Nephron progenitor cell (in vitro differentiated cells): ENCODE data around the gene PRPF6.
"Not testable (repeated sequence)": the region's sequence is repeated elsewhere in the genome, so short reads cannot be mapped to it uniquely, and the experiment has no call there.

Experiments
- DNase-seq: peaks from one replicate; pipeline ENCODE4 v3.0.0; 2021
- H3K27ac Mint-ChIP-seq: 2 replicates; pipeline ENCODE4 v1.8.0; 2021; ENCODE audit warnings: mild to moderate bottlenecking, moderate library complexity, mixed read lengths
- H3K27me3 Mint-ChIP-seq: 2 replicates; pipeline ENCODE4 v1.8.0; 2021; ENCODE audit warnings: mild to moderate bottlenecking, low read depth, mixed read lengths; ENCODE audit not compliant: poor library complexity
- H3K36me3 Mint-ChIP-seq: 2 replicates; pipeline ENCODE4 v1.8.0; 2021; ENCODE audit warnings: low read depth, mixed read lengths
- H3K4me1 Mint-ChIP-seq: 2 replicates; pipeline ENCODE4 v1.8.0; 2021; ENCODE audit warnings: mixed read lengths
- H3K4me3 Mint-ChIP-seq: 2 replicates; pipeline ENCODE4 v1.8.0; 2021; ENCODE audit warnings: mild to moderate bottlenecking, moderate library complexity, mixed read lengths
- H3K9me3 Mint-ChIP-seq: 2 replicates; pipeline ENCODE4 v1.8.0; 2021; ENCODE audit warnings: mild to moderate bottlenecking, moderate library complexity, mixed read lengths
- TF ChIP-seq, protein P1 (sequence below): fragments of 200-600 bp; sonication (generic); IDR thresholded peaks from 2 replicates; pipeline ENCODE4 v1.5.0; 2021; ENCODE audit warnings: antibody characterized with exemption

The PRPF6 gene

DNA sequence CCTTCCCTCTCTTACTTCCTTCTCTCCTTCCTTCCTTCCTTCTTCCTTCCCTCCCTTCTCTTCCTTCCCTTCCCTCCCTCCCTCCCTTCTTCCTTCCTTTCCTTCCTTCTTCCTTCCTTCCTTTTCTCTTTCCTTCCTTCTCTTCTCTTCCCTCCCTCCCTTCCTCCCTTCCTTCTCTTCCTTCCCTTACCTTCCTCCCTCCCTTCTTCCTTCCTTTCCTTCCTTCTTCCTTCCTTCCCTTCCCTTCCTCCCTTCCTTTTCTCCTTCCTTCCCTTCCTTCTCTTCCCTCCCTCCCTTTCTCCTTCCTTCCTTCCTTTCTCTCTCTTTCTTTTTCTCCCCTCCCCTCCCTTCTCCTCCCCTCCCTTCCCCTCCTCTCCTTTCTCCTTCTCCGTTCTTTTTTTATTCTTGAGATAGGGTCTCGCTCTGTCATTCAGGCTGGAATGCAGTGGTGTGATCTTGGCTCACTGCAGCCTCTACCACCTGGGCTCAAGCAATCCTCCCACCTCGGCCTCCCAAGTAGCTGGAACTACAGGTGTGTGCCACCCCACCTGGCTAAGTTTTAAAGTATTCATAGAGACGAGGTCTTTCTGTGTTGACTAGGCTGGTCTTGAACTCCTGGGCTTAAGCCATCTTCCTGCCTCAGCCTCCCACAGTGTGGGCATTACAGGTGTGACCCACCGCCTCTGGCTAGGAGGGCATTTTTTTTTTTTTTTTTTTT, 10.1 kb upstream of the PRPF6 start:
- H3K27ac Mint-ChIP-seq: no peak overlapping the region
- TF ChIP-seq, protein P1, sequence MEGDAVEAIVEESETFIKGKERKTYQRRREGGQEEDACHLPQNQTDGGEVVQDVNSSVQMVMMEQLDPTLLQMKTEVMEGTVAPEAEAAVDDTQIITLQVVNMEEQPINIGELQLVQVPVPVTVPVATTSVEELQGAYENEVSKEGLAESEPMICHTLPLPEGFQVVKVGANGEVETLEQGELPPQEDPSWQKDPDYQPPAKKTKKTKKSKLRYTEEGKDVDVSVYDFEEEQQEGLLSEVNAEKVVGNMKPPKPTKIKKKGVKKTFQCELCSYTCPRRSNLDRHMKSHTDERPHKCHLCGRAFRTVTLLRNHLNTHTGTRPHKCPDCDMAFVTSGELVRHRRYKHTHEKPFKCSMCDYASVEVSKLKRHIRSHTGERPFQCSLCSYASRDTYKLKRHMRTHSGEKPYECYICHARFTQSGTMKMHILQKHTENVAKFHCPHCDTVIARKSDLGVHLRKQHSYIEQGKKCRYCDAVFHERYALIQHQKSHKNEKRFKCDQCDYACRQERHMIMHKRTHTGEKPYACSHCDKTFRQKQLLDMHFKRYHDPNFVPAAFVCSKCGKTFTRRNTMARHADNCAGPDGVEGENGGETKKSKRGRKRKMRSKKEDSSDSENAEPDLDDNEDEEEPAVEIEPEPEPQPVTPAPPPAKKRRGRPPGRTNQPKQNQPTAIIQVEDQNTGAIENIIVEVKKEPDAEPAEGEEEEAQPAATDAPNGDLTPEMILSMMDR: no peak

DNA sequence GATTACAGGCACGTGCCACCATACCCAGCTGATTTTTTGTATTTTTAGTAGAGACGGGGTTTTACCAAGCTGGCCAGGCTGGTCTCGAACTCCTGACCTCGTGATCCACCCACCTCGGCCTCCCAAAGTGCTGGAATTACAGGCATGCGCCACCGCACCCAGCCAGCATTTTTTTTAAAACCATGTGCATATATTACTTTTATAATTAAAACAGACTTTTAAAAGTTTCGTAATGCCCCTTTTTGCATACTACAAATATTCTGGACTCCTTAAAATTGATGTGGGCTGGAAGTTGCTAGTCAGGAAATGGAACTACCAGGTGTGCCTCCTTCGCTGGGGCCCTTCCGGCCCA, 9.0 kb upstream of the PRPF6 start:
- not testable (repeated sequence) for DNase-seq, H3K9me3 Mint-ChIP-seq, H3K36me3 Mint-ChIP-seq, H3K4me3 Mint-ChIP-seq, H3K27ac Mint-ChIP-seq
- H3K4me1 Mint-ChIP-seq: peaks cover 22% of the 10 kb centered on the region
- peaks cover 44% of the 10 kb centered on the region for H3K27me3 Mint-ChIP-seq

More for the DNA sequence above, 10.1 kb upstream of the PRPF6 start:
- Mint-ChIP-seq H3K4me3 (peak overlapping the region; percentile 75), H3K36me3 (peaks cover 13% of the 10 kb centered on the region), H3K27me3 (peaks cover 33% of the 10 kb centered on the region), H3K9me3 (peaks cover 3% of the 10 kb centered on the region), H3K4me1 (peaks cover 22% of the 10 kb centered on the region)
- no peak for DNase-seq

DNA sequence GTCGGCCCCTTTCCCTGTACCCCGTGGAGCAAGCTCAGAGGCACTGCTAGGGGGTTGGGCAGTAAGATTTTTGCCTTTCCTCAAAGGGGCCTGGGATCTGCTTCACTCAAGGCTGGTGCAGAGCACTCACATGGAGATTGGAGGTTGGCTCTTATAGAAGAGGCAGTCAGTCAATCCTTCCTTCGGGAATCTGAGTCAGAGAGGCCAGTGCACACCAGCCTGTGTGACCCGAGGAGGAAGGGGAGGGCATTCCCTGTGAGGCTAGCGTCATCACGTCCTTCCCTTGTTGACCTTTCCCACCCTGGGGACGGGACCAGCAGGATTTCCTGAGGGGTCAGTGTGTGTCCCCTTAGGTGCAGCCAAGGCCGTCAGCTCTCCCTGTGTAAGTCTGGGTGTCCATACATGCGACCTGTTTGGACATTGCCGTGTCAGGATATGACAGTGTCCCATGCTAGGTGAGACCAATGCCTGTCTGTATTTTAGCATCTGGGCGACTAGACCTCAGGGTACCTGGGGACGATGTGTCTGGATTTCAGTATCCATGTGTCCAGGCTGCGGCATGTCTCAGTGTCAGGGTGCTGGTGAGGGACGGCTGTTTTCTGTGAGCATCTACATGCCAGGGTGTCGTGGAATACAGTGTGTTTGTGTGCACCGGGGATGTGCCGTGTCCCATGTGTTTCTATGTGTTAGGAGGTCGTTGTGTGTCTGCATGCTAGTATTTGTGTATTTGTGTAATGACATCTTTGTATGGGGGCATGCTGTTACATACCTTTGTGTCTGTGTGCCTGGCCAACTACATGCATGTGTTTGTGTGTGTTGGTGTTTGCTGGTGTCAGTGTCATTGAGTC, 8.4 kb upstream of the PRPF6 start:
- TF ChIP-seq, protein P1: no peak
- H3K9me3 Mint-ChIP-seq: no peaks in the 10 kb centered on the region
- peaks cover 22% of the 10 kb centered on the region for H3K4me1 Mint-ChIP-seq
- H3K27ac Mint-ChIP-seq: no peak overlapping the region
- no peaks in the 10 kb centered on the region for H3K36me3 Mint-ChIP-seq
- no peak for DNase-seq
- peaks cover 50% of the 10 kb centered on the region for H3K27me3 Mint-ChIP-seq
- peak overlapping the region; percentile 31 for H3K4me3 Mint-ChIP-seq

DNA sequence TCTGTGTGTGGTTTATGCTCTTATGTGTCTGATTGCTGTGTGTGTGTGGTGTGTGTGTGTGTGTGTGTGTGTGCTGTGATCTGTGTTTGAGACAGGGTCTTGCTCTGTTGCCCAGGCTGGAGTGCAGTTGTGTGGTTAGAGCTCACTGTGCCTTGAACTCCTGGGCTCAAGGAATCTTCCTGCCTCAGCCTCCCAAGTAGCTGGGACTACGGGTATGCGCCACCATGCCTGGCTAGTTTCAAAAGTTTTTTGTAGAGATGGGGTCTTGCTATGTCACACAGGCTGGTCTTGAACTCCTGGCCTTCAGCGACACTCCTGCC, 7.8 kb upstream of the PRPF6 start:
- Mint-ChIP-seq H3K27me3 (peaks cover 55% of the 10 kb centered on the region), H3K27ac (no peak overlapping the region), H3K4me3 (peak overlapping the region; percentile 72), H3K9me3 (no peaks in the 10 kb centered on the region), H3K4me1 (peaks cover 22% of the 10 kb centered on the region), H3K36me3 (no peaks in the 10 kb centered on the region)
- TF ChIP-seq, protein P1: no peak
- DNase-seq: no peak

DNA sequence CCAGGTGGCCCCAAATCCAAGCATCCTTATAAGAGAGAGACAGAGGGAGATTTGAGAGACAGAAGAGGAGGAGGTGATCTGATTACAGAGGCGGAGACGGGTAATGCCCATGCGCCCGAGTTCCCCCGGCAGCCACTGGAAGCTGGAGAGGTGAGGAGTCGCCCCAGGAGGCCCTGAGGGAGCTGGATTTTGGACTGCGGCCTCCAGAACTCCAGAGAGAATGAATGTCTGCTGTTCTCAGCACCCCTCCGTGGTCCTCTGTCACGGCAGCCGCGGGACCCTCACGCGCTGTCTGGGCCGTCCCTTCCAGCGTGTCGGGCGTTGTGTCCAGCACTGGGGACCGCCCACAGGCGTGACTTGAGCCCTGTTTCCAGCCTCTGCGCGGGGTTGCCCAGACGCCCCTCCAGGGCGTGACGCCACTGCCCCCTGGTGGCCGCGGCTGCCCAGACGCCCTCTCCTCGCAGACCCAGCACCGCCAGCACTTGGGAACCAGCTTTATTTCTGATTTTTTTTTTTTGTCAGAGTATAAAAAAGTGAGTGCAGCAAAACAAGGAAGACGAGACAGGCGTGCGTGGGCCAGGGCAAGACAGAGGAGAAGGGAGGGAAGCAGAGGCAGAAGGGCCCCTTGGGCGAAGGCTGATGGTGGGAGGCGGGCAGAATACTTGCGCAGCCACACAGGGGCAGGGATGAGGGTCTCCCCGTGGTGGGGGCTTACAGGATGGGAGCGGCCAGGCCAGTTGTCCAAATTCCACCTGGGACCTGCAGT, 7.1 kb upstream of the PRPF6 start:
- no peak overlapping the region for H3K27ac Mint-ChIP-seq
- TF ChIP-seq, protein P1: peak; percentile 99

More for the DNA sequence above, 7.1 kb upstream of the PRPF6 start:
- Mint-ChIP-seq H3K9me3 (no peaks in the 10 kb centered on the region), H3K27me3 (peaks cover 62% of the 10 kb centered on the region), H3K4me3 (peak overlapping the region; percentile 72), H3K4me1 (peaks cover 26% of the 10 kb centered on the region), H3K36me3 (no peaks in the 10 kb centered on the region)
- peak; percentile 97 for DNase-seq
